Fibroblast of villous mesenchyme (primary cell): ENCODE data around the gene NEK6. TPM values are rescaled to one million over a fixed set of nuclear protein-coding genes. Genes with fewer than 3 reads are reported as not detected.
"Not testable (repeated sequence)": the region's sequence is repeated elsewhere in the genome, so short reads cannot be mapped to it uniquely, and the experiment has no call there.

Experiments
- DNase-seq: peaks from one replicate; pipeline ENCODE4 v3.0.0-alpha.2; 2010; ENCODE audit warnings: low read depth
- H3K4me3 ChIP-seq: 2 replicates; pipeline ENCODE4 v1.5.1; 2011; ENCODE audit warnings: low read depth, mild to moderate bottlenecking, low read length
- CTCF ChIP-seq: IDR thresholded peaks from 2 replicates; pipeline ENCODE4 v1.5.1; 2012; ENCODE audit warnings: low read depth, mild to moderate bottlenecking, low read length; ENCODE audit not compliant: insufficient read depth
- total RNA-seq: library from RNA; depleted of rRNA; stranded (reverse); fragments of >200 nt; gene quantifications from 2 replicates; pipeline ENCODE4 v1.2.3, GENCODE V29; 2012

The NEK6 gene
- total RNA-seq, 1 donor: 41.9 TPM

- H3K4me3 ChIP-seq: peak overlapping the region; percentile 37
- no peak for TF ChIP-seq CTCF
- DNase-seq: peak; percentile 51
These were observed 15.2 kb upstream of the NEK6 start for GRCh38 chr9:124242331-124243194.

- not testable (repeated sequence) for DNase-seq, H3K4me3 ChIP-seq
These were observed 10.4 kb upstream of the NEK6 start for GRCh38 chr9:124247393-124247792.

GRCh38 chr9:124248066-124248465 is 9.7 kb upstream of the NEK6 start:
- no peak for DNase-seq
- H3K4me3 ChIP-seq: no peak overlapping the region
- TF ChIP-seq CTCF: no peak

GRCh38 chr9:124248960-124249359 is 8.8 kb upstream of the NEK6 start:
- DNase-seq: no peak
- H3K4me3 ChIP-seq: no peak overlapping the region
- no peak for TF ChIP-seq CTCF

- TF ChIP-seq CTCF: no peak
These were observed 6.5 kb upstream of the NEK6 start for GRCh38 chr9:124251204-124251603.

GRCh38 chr9:124251605-124252378 is 6.0 kb upstream of the NEK6 start:
- TF ChIP-seq CTCF: no peak
- no peak overlapping the region for H3K4me3 ChIP-seq
- peak; percentile 80 for DNase-seq

More at GRCh38 chr9:124251204-124251603, 6.5 kb upstream of the NEK6 start:
- DNase-seq: no peak
- H3K4me3 ChIP-seq: no peak overlapping the region

GRCh38 chr9:124252878-124253277 is 4.9 kb upstream of the NEK6 start:
- not testable (repeated sequence) for DNase-seq, H3K4me3 ChIP-seq
